NCI-H748 (cell line): ENCODE results near the gene DLX3.

ENCODE experiments used
- DNase-seq: peaks from one replicate; lab custom pipeline; 2025; ENCODE audit not compliant: unreplicated experiment; lab: John Stamatoyannopoulos, UW

DLX3 gene

GRCh38 chr17:49973271-49973615, 21.8 kb downstream of the DLX3 start:
- no peak for DNase-seq

GRCh38 chr17:49972486-49973270, 22.3 kb downstream of the DLX3 start:
- DNase-seq = no peak

DNA sequence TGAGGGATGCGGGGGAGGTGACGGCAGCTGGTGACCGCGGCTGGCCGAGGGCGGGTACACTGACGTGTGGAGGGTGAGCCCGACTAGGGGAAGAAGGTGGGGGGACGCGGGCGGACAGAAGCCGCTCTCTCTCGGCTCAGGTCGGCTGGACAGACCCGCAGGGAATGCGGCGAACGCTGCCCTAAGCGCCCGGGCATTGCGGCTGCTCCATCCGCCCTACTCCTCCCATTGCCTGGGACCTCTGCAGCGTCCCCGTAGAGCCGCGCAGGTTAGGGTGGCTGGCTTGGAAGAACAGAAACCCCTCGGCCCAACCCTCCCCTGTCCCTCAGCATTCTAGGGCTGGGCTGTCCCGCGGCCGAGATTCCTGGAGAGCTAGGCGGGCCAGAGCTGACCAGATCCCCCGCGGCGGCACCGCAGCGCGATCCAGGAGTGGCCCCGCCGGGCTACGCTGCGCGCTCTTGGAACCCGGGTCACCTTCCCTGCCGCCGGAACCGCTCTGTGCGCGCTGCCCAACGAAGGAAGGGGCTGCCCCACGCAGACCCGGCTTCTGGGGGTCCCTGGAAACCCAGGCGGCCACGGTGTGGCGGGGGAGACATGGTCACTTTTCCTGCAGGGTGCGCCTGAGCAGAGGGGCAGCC, 23.1 kb downstream of the DLX3 start:
- DNase-seq = no peak

DNA sequence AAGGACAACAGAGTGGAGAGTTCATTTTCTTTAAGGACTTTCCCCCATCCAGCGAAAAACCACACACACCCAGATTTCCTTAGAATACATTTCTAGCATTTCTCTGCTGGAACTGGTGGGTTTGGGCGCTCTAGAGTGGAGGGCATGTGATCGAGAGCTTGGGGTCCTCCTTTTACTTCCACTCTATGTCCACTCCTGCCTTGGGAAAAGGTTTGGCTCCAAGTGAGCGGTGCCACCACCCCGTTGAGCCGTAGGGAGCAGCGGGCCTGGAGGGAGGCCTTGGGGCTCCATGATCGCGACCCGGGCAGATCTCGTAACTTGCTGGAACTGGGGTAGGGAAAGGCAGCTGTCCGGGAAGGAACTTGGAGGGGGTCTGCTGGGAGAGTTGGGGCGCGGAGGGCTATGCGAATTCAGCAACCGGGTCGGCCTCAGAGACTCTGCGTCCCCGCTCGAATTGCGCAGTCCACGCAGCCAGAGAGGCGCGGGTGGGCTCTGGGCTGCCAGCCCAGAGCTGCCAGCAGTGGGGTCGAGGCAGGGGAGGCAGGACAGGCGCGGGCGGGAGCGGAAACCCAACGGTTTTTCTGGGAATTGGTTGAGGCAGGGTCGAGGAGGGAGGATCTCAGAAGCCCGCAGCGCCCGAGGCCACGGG, 23.7 kb downstream of the DLX3 start:
- DNase-seq = no peak

DNA sequence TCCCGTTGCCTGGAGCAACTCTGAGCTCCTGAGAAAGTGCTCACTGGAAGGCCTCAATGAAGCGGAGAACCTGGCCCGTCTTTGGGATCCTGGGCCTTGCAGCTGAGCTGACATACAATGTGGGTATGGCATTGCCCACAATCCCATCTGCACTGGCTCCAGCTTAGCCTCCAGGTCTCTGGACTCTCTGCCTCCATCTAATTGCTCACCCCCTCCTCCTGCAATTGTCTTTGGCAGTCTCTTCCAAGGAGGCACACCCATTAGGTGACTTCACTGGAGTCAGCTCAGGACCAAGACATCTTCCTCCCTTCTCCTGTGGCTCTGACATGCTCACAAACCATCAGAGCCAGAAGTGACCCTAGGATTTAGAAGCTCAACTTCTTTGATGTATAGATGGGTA, 24.5 kb downstream of the DLX3 start:
- DNase-seq = no peak

DNA sequence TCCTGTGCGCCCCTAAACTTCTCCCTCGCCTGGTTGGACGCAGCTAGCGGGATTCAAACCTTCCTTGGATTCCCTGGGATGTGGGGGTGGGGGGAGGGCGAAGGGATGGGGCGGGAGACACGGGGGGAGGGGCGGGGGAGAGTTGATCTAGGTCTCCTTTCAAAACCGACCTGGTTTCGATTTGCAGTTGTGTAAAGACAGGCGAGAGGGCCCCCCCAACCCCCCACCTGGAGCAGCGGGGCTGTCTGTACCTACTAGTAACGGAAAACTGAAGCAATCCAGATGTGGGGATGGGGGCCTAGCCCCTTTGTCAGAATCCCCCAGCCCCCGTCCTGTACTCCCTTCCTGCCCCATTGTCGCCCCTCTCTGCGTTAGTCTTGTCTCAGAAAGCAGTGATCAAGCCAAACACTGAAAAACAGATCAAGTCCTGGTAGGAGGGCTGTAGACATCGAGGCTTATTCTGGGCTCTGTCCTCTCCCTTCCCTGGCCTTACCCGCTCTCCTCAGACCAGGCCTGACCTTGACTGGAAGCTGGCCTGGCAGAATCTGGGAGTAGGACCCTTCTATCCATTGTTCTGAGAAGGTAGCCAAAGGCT, 25.1 kb downstream of the DLX3 start:
- no peak for DNase-seq

- DNase-seq = peak; percentile 19
Observed at GRCh38 chr17:49969134-49969759, 25.8 kb downstream of the DLX3 start, which contains the start of gene DLX4. TSS of gene DLX4 (plus strand) at chr17:49969190. CDS start at chr17:49969469, 279 bp downstream.

DNA sequence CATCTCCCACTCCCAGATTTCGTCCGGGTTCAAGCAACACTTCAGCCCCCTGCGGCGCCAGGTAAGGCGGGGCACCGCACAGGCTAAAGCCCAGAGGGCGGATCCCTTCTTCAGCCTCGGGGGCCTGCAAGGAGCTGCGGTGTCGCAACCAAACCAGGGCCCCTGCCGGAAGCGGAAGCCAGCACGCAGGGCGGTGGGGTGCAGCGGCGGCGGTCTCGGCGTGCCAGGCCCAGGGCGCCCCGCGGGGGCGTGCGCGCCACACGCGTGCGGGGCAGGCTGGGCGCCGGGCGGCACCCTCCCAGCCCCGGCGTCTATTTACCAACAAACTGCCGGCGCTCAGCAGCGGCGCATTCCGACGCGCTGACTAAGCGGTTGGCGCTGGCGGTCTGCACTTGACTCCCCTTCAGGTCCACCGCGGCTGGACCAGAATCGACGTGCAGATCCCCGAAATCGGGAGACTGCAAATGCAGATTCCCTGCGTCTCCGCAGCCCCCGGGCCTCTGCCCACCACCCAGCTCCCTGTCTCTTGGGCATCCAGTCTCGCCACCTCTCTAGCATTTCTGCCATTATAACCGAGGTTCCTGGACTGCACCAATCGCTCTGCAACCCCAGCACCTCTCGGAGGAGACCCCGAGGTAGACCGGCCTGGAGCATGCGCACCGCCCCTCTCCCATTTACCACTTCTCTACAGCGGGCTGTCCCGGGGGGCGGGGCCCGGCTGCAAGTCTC, 26.5 kb downstream of the DLX3 start:
- peak; percentile 85 for DNase-seq

DNA sequence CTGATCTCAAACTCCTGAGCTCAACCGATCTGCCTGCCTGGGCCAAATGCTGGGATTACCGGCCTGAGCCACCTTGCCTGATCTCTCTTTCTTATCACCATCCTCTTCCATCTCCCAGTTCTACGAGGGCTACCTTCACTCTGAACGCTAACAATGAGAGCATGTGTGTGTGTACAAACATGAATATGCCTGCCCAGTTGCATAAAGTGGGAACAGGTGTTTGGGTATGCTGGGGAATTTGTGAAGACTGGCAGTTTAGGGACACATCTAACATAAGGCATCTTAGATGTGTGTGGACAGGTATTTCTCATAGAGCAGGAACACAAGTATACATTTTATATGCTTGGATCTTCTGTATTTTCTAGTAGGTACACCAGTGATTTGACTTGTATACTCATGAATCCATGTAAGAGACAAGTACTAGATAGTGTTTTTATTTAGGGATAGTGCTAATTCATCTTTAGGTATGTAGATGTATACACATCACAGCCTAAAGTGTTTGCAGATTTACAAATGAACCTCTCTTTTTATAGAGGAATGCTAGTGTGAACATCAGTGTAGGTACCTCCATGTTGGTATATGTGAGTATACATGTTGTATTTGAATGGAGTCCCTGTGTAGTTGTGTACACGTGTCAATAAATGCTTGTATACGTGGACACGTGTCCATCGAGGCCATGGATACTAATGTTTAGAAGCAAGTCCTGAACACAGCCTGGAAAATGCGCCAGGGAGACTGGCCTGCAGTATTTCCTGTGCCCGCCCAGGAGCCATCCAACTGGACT, 27.2 kb downstream of the DLX3 start:
- DNase-seq = no peak

DNA sequence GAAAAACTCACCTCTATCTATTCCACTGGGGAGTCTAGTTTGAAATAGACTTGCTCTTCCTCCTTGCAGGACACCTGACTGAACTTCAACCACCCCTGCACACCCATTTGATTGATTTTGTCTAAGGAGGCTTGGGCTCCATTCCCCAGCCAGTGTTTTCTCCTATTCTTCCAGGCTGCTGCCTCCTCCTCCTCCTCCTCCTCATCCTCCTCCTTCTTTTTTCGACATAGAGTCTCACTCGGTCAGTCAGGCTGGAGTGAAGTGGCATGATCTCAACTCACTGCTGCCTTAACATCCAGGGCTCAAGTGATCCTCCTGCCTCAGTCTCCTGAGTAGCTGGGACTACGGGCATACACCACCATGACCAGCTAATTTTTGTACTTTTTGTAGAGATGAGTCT, 27.8 kb downstream of the DLX3 start:
- DNase-seq = no peak

DNA sequence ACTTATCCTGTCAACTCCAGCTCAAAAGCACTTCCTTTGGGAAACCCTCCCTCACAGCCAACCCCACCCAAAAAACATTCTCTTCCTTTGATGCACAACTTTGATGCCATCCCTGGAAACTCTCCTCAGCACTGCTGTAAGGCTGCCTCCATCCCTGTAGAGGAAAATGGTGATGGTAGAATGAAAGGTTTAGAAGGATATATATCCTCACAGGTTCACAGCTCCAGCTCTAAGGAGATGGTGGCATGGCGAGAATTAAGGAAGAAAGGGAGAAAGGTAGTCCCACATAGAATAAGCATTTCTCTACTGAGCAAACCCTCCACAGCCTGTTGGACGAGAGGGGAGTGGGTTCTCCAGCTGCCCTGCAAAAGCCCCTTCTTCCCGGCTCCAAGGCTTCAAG, 28.3 kb downstream of the DLX3 start:
- DNase-seq = no peak

GRCh38 chr17:49965524-49965909, 29.5 kb downstream of the DLX3 start:
- no peak for DNase-seq

GRCh38 chr17:49964769-49965523, 30.1 kb downstream of the DLX3 start:
- DNase-seq = no peak

DNA sequence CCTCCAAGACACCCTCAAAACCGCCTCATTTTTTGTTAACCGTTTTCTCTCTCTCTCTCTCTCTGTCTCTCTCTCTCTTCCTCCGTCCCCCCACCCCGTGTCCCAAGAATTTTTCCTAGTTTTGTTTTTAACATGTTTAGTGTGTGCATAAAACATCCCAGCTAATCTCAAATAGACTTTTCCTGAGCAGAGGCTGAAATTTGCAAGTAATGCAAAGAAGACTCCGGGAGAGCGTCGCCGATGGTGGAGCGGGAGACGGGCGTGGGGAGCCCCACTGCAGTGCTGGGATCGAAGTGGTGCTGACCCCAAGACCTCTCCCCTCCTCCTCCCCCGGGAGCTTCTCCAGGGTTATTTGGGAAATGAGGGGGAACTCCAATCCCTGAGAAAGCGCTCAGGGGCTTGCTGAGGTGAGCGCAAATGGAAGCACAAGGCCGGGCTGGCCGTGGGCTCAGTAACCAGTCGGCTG, 30.7 kb downstream of the DLX3 start:
- no peak for DNase-seq

GRCh38 chr17:49963626-49964302, 31.3 kb downstream of the DLX3 start:
- DNase-seq = no peak

- DNase-seq = no peak
Observed at GRCh38 chr17:49963309-49963625, 31.8 kb downstream of the DLX3 start.

GRCh38 chr17:49962599-49963308, 32.3 kb downstream of the DLX3 start:
- DNase-seq = no peak
